WTC11 (cell line): ENCODE measurements around the gene DSG3. TPM values are rescaled to one million over a fixed set of nuclear protein-coding genes. Genes with fewer than 3 reads are reported as not detected.
A peak's percentile ranks its signal among the peaks of the same experiment; 100 is the strongest.

Experiments
- E2F1 ChIP-seq: sonication (generic); formaldehyde crosslinking; IDR thresholded peaks from 2 replicates; pipeline ENCODE4 v1.8.0; 2022; ENCODE audit warnings: mild to moderate bottlenecking, missing genetic modification reagents
- ESRRA ChIP-seq: sonication (generic); formaldehyde crosslinking; IDR thresholded peaks from 2 replicates; pipeline ENCODE4 v1.8.1; 2022; ENCODE audit warnings: mild to moderate bottlenecking, missing genetic modification reagents, borderline replicate concordance
- GRHL2 ChIP-seq: fragments of 250-450 bp; sonication (Bioruptor Pico); IDR thresholded peaks from 2 replicates; pipeline ENCODE4 v1.8.0; 2022; ENCODE audit warnings: mild to moderate bottlenecking, moderate library complexity; ENCODE audit not compliant: insufficient replicate concordance, severe bottlenecking
- HMGXB4 ChIP-seq: sonication (generic); formaldehyde crosslinking; IDR thresholded peaks from 2 replicates; pipeline ENCODE4 v1.8.1; 2023; ENCODE audit warnings: mild to moderate bottlenecking, moderate library complexity, missing genetic modification reagents
- NR1H2 ChIP-seq: sonication (generic); formaldehyde crosslinking; IDR thresholded peaks from 2 replicates; pipeline ENCODE4 v1.9.0; 2021; ENCODE audit warnings: mild to moderate bottlenecking, moderate library complexity, missing genetic modification reagents
- PRRX2 ChIP-seq: fragments of 250-450 bp; sonication (Bioruptor Pico); IDR thresholded peaks from 2 replicates; pipeline ENCODE4 v1.8.0; 2021; ENCODE audit warnings: mild to moderate bottlenecking
- SMAD3 ChIP-seq: sonication (generic); formaldehyde crosslinking; IDR thresholded peaks from 2 replicates; pipeline ENCODE4 v1.8.0; 2022; ENCODE audit warnings: missing genetic modification reagents, mild to moderate bottlenecking, borderline replicate concordance
- STAT6 ChIP-seq: sonication (generic); formaldehyde crosslinking; conservative IDR thresholded peaks from 2 replicates; pipeline ENCODE4 v1.8.1; 2023; ENCODE audit warnings: mild to moderate bottlenecking, low read depth, missing genetic modification reagents, moderate library complexity
- TP53 ChIP-seq: sonication (generic); formaldehyde crosslinking; IDR thresholded peaks from 2 replicates; pipeline ENCODE4 v1.8.1; 2023; ENCODE audit warnings: mild to moderate bottlenecking, missing genetic modification reagents
- total RNA-seq: library from RNA; stranded (reverse); gene quantifications from 3 replicates; pipeline ENCODE4 v1.2.3, GENCODE V29; 2021
- TF ChIP-seq, protein P1 (sequence below): sonication (generic); formaldehyde crosslinking; IDR thresholded peaks from 2 replicates; pipeline ENCODE4 v1.8.0; 2023; ENCODE audit warnings: missing genetic modification reagents, mild to moderate bottlenecking, borderline replicate concordance
- TF ChIP-seq, protein P2 (sequence below): sonication (generic); formaldehyde crosslinking; IDR thresholded peaks from 2 replicates; pipeline ENCODE4 v1.8.1; 2022; ENCODE audit warnings: low read depth, mild to moderate bottlenecking, moderate library complexity, missing genetic modification reagents, borderline replicate concordance
- TF ChIP-seq, protein P3 (sequence below): sonication (generic); formaldehyde crosslinking; IDR thresholded peaks from 2 replicates; pipeline ENCODE4 v1.8.1; 2023; ENCODE audit warnings: mild to moderate bottlenecking, missing genetic modification reagents, moderate library complexity

DSG3 gene
- total RNA-seq, 1 experiment from 2014 or later = 0.04 TPM

GRCh38 chr18:31497404-31497835, 49.9 kb downstream of the DSG3 start (continued):
- no peak for TF ChIP-seq TP53 (CRISPR knock-in tag)
- no peak for TF ChIP-seq GRHL2
- TF ChIP-seq PRRX2 (CRISPR knock-in tag) = no peak
- peak; percentile 43; the same call in 1 of the 2 replicates for TF ChIP-seq ESRRA (CRISPR knock-in tag)
- no peak for TF ChIP-seq HMGXB4
- TF ChIP-seq NR1H2 = no peak
- no peak for TF ChIP-seq E2F1
- TF ChIP-seq SMAD3 = 0 out of 2 replicates have a peak, but pooled peaks have one; percentile 14
- TF ChIP-seq STAT6 (CRISPR knock-in tag) = no peak
- TF ChIP-seq, protein P1, sequence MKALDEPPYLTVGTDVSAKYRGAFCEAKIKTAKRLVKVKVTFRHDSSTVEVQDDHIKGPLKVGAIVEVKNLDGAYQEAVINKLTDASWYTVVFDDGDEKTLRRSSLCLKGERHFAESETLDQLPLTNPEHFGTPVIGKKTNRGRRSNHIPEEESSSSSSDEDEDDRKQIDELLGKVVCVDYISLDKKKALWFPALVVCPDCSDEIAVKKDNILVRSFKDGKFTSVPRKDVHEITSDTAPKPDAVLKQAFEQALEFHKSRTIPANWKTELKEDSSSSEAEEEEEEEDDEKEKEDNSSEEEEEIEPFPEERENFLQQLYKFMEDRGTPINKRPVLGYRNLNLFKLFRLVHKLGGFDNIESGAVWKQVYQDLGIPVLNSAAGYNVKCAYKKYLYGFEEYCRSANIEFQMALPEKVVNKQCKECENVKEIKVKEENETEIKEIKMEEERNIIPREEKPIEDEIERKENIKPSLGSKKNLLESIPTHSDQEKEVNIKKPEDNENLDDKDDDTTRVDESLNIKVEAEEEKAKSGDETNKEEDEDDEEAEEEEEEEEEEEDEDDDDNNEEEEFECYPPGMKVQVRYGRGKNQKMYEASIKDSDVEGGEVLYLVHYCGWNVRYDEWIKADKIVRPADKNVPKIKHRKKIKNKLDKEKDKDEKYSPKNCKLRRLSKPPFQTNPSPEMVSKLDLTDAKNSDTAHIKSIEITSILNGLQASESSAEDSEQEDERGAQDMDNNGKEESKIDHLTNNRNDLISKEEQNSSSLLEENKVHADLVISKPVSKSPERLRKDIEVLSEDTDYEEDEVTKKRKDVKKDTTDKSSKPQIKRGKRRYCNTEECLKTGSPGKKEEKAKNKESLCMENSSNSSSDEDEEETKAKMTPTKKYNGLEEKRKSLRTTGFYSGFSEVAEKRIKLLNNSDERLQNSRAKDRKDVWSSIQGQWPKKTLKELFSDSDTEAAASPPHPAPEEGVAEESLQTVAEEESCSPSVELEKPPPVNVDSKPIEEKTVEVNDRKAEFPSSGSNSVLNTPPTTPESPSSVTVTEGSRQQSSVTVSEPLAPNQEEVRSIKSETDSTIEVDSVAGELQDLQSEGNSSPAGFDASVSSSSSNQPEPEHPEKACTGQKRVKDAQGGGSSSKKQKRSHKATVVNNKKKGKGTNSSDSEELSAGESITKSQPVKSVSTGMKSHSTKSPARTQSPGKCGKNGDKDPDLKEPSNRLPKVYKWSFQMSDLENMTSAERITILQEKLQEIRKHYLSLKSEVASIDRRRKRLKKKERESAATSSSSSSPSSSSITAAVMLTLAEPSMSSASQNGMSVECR (CRISPR knock-in tag) = 0 out of 2 replicates have a peak, but pooled peaks have one; percentile 30
- TF ChIP-seq, protein P2, sequence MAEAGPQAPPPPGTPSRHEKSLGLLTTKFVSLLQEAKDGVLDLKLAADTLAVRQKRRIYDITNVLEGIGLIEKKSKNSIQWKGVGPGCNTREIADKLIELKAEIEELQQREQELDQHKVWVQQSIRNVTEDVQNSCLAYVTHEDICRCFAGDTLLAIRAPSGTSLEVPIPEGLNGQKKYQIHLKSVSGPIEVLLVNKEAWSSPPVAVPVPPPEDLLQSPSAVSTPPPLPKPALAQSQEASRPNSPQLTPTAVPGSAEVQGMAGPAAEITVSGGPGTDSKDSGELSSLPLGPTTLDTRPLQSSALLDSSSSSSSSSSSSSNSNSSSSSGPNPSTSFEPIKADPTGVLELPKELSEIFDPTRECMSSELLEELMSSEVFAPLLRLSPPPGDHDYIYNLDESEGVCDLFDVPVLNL (CRISPR knock-in tag) = 0 out of 2 replicates have a peak, but pooled peaks have one; percentile 8
- TF ChIP-seq, protein P3, sequence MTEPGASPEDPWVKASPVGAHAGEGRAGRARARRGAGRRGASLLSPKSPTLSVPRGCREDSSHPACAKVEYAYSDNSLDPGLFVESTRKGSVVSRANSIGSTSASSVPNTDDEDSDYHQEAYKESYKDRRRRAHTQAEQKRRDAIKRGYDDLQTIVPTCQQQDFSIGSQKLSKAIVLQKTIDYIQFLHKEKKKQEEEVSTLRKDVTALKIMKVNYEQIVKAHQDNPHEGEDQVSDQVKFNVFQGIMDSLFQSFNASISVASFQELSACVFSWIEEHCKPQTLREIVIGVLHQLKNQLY (CRISPR knock-in tag) = no peak
